A673 (cell line): ENCODE data around the gene ARFGAP2. TPM values are rescaled to one million over a fixed set of nuclear protein-coding genes. Genes with fewer than 3 reads are reported as not detected.

ENCODE experiments used
- BruUV-seq: library from RNA; stranded (reverse); fragments of 400-500 nt; replicated peaks from 2 replicates; lab custom pipeline; 2021; lab: Mats Ljungman, UMichigan
- CTCF ChIA-PET: fragments of 300-600 bp; sonication (Branson Sonifier 250); formaldehyde crosslinking; loops from one replicate; lab custom pipeline; 2022; ENCODE audit warnings: antibody characterized with exemption; lab: Charles Lee
- POLR2A ChIA-PET: fragments of 300-600 bp; sonication (Branson Sonifier 250); formaldehyde crosslinking; loops from one replicate; lab custom pipeline; 2022; ENCODE audit warnings: antibody characterized with exemption; ENCODE audit not compliant: low non-redundant PET; lab: Charles Lee
- DNase-seq: peaks from one replicate; pipeline ENCODE4 v3.0.0-alpha.2; 2015; ENCODE audit warnings: low spot score
- H3K27ac ChIP-seq: fragments of 200-600 bp; sonication (generic); 2 replicates; pipeline ENCODE4 v1.5.1; 2016; ENCODE audit warnings: mixed run types, low read depth, mild to moderate bottlenecking, mixed read lengths, antibody characterized with exemption, low read length; ENCODE audit not compliant: poor library complexity, severe bottlenecking
- H3K27me3 ChIP-seq: fragments of 200-600 bp; sonication (generic); replicated peaks from 2 replicates; pipeline ENCODE4 v1.6.1; 2017; ENCODE audit warnings: mixed run types, low read depth, mild to moderate bottlenecking, mixed read lengths, antibody characterized with exemption, low read length; ENCODE audit not compliant: insufficient read depth, poor library complexity
- H3K36me3 ChIP-seq: fragments of 200-600 bp; sonication (generic); 2 replicates; pipeline ENCODE4 v1.6.1; 2016; ENCODE audit warnings: mixed run types, mild to moderate bottlenecking, mixed read lengths, antibody characterized with exemption, low read length; ENCODE audit not compliant: insufficient read depth, poor library complexity, severe bottlenecking
- H3K4me1 ChIP-seq: fragments of 200-600 bp; sonication (generic); 2 replicates; pipeline ENCODE4 v1.6.1; 2017; ENCODE audit warnings: mixed run types, mild to moderate bottlenecking, mixed read lengths, antibody characterized with exemption, low read length; ENCODE audit not compliant: insufficient read depth, poor library complexity, severe bottlenecking
- H3K4me3 ChIP-seq: fragments of 200-600 bp; sonication (generic); 2 replicates; pipeline ENCODE4 v1.5.1; 2016; ENCODE audit warnings: low read depth, mixed run types, mild to moderate bottlenecking, mixed read lengths, low read length; ENCODE audit not compliant: poor library complexity, severe bottlenecking
- H3K9me3 ChIP-seq: fragments of 200-600 bp; sonication (generic); 2 replicates; pipeline ENCODE4 v1.6.1; 2016; ENCODE audit warnings: mixed run types, low read depth, mild to moderate bottlenecking, mixed read lengths, antibody characterized with exemption, low read length; ENCODE audit not compliant: poor library complexity, severe bottlenecking
- EZH2 ChIP-seq: fragments of 200-600 bp; sonication (generic); IDR thresholded peaks from 2 replicates; pipeline ENCODE4 v1.6.1; 2017; ENCODE audit warnings: borderline replicate concordance, low read depth, mild to moderate bottlenecking, mixed read lengths, antibody characterized with exemption, low read length; ENCODE audit not compliant: poor library complexity, severe bottlenecking
- intact Hi-C: fragments of 100-400 bp; cut with micrococcal nuclease; formaldehyde crosslinking; loops from one replicate; pipeline ENCODE4 v1.10.0; 2022; ENCODE audit not compliant: unreplicated experiment
- total RNA-seq: library from RNA; stranded (reverse); gene quantifications from 2 replicates; pipeline ENCODE4 v1.2.3, GENCODE V29; 2021
- TF ChIP-seq, protein P1 (sequence below): fragments of 300-800, 200-600 bp; sonication (generic); conservative IDR thresholded peaks from 2 replicates; pipeline ENCODE4 v1.5.1; 2017; ENCODE audit warnings: low read depth, mild to moderate bottlenecking, antibody characterized with exemption, low read length, moderate library complexity, mixed read lengths

ARFGAP2 gene
- total RNA-seq, 1 experiment from 2014 or later = 179 TPM

DNA sequence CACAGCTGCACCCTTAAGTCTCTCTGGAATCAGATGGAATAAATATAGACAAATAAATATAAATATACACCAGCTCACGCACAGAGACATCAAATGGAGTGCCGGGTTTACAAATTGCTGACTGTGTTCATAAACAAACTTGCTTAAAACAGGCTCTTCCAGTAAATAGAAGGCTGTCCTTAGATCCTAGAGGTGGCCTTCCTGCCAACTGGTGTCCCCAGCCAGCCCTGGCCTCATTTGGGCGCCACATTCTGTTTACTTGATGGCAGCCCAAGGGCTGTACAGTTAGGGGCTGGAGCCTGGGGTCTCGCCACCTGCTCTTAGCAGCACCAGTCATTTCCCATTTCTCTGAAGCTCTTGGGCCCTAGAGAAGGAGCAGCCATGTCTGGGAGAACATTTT is 20.8 kb downstream of the ARFGAP2 start:
- CTCF ChIA-PET = interaction anchor here (1.0 kb wide), 1 partner anchor 239 kb away, joined by 3 read pairs; no protein-coding TSS in a partner anchor
- no peaks in the 10 kb centered on the region for H3K36me3 ChIP-seq
- BruUV-seq = no TSS peak

DNA sequence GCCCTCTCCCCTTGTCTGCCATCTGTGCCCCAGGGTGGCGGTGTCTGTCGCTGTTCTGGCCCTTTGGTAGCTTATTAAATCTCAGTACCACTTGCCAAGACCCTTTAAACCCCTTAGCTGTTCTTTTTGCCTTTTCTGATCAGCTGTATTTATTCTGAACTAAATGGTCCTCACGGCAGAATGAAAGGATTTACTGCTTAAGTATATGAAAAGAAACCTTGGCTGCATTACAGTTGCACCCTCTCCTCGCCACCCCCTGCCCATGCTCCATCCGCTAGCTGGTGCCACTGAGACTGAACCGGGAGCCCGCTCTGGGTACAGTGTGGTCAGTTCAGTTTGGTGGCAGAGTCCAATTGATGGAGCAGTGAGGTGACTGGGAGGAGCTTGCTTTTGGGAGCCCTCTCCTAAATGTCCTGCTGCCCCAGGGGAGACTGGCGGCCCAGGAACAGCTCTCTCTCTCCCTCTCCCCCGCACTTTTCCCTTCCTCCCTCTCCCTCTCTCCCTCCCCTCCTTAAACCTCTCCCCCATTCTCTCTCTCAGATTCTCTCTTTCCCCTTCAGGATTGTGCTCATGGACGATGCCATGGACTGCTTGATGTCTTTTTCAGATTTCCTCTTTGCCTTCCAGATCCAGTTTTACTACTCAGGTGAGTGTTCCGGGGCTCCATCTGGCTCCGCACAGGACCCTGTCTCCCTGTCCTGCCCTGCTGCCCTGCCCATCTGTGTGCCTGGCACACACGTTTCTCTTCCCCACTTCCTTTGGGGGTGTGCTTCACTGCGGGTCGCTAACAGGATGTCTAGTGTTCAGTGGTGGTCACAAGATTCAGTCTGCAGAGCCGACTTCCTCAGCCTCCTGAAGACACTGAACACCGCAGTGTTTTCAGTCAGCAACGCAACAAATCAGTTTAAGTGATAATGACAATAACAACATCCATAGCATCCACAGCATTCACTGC is 21.8 kb downstream of the ARFGAP2 start:
- no peak overlapping the region for H3K27ac ChIP-seq
- no peak for DNase-seq

More for the DNA sequence above, 20.8 kb downstream of the ARFGAP2 start:
- DNase-seq = no peak
- Histone ChIP-seq H3K9me3 (no peaks in the 10 kb centered on the region), H3K4me3 (no peak overlapping the region), H3K27me3 (no peaks in the 10 kb centered on the region), H3K27ac (no peak overlapping the region), H3K4me1 (no peaks in the 10 kb centered on the region)
- TF ChIP-seq, protein P1, sequence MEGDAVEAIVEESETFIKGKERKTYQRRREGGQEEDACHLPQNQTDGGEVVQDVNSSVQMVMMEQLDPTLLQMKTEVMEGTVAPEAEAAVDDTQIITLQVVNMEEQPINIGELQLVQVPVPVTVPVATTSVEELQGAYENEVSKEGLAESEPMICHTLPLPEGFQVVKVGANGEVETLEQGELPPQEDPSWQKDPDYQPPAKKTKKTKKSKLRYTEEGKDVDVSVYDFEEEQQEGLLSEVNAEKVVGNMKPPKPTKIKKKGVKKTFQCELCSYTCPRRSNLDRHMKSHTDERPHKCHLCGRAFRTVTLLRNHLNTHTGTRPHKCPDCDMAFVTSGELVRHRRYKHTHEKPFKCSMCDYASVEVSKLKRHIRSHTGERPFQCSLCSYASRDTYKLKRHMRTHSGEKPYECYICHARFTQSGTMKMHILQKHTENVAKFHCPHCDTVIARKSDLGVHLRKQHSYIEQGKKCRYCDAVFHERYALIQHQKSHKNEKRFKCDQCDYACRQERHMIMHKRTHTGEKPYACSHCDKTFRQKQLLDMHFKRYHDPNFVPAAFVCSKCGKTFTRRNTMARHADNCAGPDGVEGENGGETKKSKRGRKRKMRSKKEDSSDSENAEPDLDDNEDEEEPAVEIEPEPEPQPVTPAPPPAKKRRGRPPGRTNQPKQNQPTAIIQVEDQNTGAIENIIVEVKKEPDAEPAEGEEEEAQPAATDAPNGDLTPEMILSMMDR = no peak
- no peak for TF ChIP-seq EZH2
- intact Hi-C loops = loop anchor here (10.0 kb wide), 1 partner anchor 451 kb away; the partner anchor contains the start of genes ARHGAP1 and ZNF408
- POLR2A ChIA-PET = no interaction called here

More for the DNA sequence above, 21.8 kb downstream of the ARFGAP2 start:
- ChIA-PET POLR2A (no interaction called here), CTCF (interaction anchor here (0.6 to 3.0 kb wide), 4 partner anchors 65 to 264 kb away, joined by 3 to 42 read pairs (median 10); no protein-coding TSS in a partner anchor)
- intact Hi-C loops = loop anchor here (10.0 kb wide), 1 partner anchor 450 kb away; the partner anchor contains the start of genes ARHGAP1 and ZNF408
- TF ChIP-seq, protein P1 = no peak
- no peak for TF ChIP-seq EZH2
- Histone ChIP-seq H3K27me3 (no peaks in the 10 kb centered on the region), H3K4me1 (no peaks in the 10 kb centered on the region), H3K36me3 (no peaks in the 10 kb centered on the region), H3K9me3 (no peaks in the 10 kb centered on the region), H3K4me3 (no peak overlapping the region)
- BruUV-seq = no TSS peak
